Measurements from ENCODE around the gene ABLIM3. TPM values are rescaled to one million over a fixed set of nuclear protein-coding genes. Genes with fewer than 3 reads are reported as not detected.

Gene ABLIM3
- total RNA-seq, 4 donors from 2014 or later, result 10.5 to 30.4 (median 22.3) TPM

- H3K4me3 ChIP-seq (replicated peaks in 1 of 3), result no peak overlapping the region
- H3K27me3 ChIP-seq, result no peaks in the 10 kb centered on the region
- DNase-seq, result no peak
- H3K27ac ChIP-seq, result no peak overlapping the region
- no peaks in the 10 kb centered on the region for H3K4me1 ChIP-seq
- H3K9me3 ChIP-seq, result no peaks in the 10 kb centered on the region
- intact Hi-C loops (cut with DNase I), result no loop called here
- 78 to 93% methylated on average over 2 of the region's 2 CpGs for WGBS, 2 donors
- no peaks in the 10 kb centered on the region for H3K36me3 ChIP-seq
- TF ChIP-seq CTCF (IDR thresholded peaks at IDR 0.05) (no peak), POLR2A (IDR thresholded peaks at IDR 0.05) (no peak)
Measured at GRCh38 chr5:149108651-149109280, 32.5 kb upstream of the ABLIM3 start.

GRCh38 chr5:149110406-149110805 lies 30.9 kb upstream of the ABLIM3 start:
- Histone ChIP-seq H3K4me3 (replicated peaks in 1 of 3) (no peak overlapping the region), H3K27me3 (no peaks in the 10 kb centered on the region), H3K4me1 (no peaks in the 10 kb centered on the region), H3K36me3 (no peaks in the 10 kb centered on the region), H3K27ac (no peak overlapping the region), H3K9me3 (no peaks in the 10 kb centered on the region)
- intact Hi-C loops (cut with DNase I), result loop anchor here (10.0 kb wide), 1 partner anchor 366 kb away; no protein-coding TSS in a partner anchor
- no peak for TF ChIP-seq CTCF (IDR thresholded peaks at IDR 0.05)
- no peak for TF ChIP-seq POLR2A (IDR thresholded peaks at IDR 0.05)
- no peak for DNase-seq
- WGBS, 2 donors, result 85 to 90% methylated on average over 4 of the region's 4 CpGs

- H3K27me3 ChIP-seq, result no peaks in the 10 kb centered on the region
- H3K9me3 ChIP-seq, result no peaks in the 10 kb centered on the region
- H3K4me1 ChIP-seq, result no peaks in the 10 kb centered on the region
- H3K4me3 ChIP-seq (replicated peaks in 1 of 3), result no peak overlapping the region
- TF ChIP-seq POLR2A (IDR thresholded peaks at IDR 0.05) (no peak), CTCF (IDR thresholded peaks at IDR 0.05) (no peak)
- no peak overlapping the region for H3K27ac ChIP-seq
- no peak for DNase-seq
- WGBS, 2 donors, result 67 to 72% methylated on average over 2 of the region's 2 CpGs
- H3K36me3 ChIP-seq, result no peaks in the 10 kb centered on the region
- intact Hi-C loops (cut with DNase I), result loop anchor here (10.0 kb wide), 1 partner anchor 369 kb away; no protein-coding TSS in a partner anchor
Measured at GRCh38 chr5:149113669-149114068, 27.6 kb upstream of the ABLIM3 start.

GRCh38 chr5:149114403-149115312 lies 26.6 kb upstream of the ABLIM3 start:
- TF ChIP-seq POLR2A (IDR thresholded peaks at IDR 0.05) (no peak), CTCF (IDR thresholded peaks at IDR 0.05) (peak in 4 of 6 experiments; percentile 28 to 73 (median 59))
- peak; percentile 33 to 44 for DNase-seq
- WGBS, 2 donors, result 45 to 47% methylated on average over 6 to 7 of the region's 7 CpGs
- Histone ChIP-seq H3K36me3 (no peaks in the 10 kb centered on the region), H3K4me3 (replicated peaks in 1 of 3) (no peak overlapping the region), H3K9me3 (no peaks in the 10 kb centered on the region), H3K4me1 (no peaks in the 10 kb centered on the region), H3K27ac (no peak overlapping the region), H3K27me3 (no peaks in the 10 kb centered on the region)
- intact Hi-C loops (cut with DNase I), result loop anchor here (10.0 kb wide), 1 partner anchor 370 kb away; no protein-coding TSS in a partner anchor

Data from thyroid gland (tissue), 4 donors.